WTC11 (cell line): ENCODE measurements around the gene DTNB.

Source experiments
- ARID4B ChIP-seq: sonication (generic); formaldehyde crosslinking; IDR thresholded peaks from 2 replicates; pipeline ENCODE4 v1.8.0; 2023; ENCODE audit warnings: missing genetic modification reagents, mild to moderate bottlenecking, borderline replicate concordance
- ATF2 ChIP-seq: sonication (generic); formaldehyde crosslinking; IDR thresholded peaks from 2 replicates; pipeline ENCODE4 v1.8.1; 2022; ENCODE audit warnings: low read depth, missing genetic modification reagents, borderline replicate concordance
- CTCF ChIP-seq: fragments of 200-600 bp; IDR thresholded peaks from 2 replicates; pipeline ENCODE4 v1.8.0; 2022; ENCODE audit warnings: antibody characterized with exemption
- ESRRA ChIP-seq: sonication (generic); formaldehyde crosslinking; IDR thresholded peaks from 2 replicates; pipeline ENCODE4 v1.8.1; 2022; ENCODE audit warnings: mild to moderate bottlenecking, missing genetic modification reagents, borderline replicate concordance
- FOXP1 ChIP-seq: sonication (generic); formaldehyde crosslinking; IDR thresholded peaks from 2 replicates; pipeline ENCODE4 v1.8.0; 2022; ENCODE audit warnings: missing genetic modification reagents, mild to moderate bottlenecking, moderate library complexity, borderline replicate concordance
- IRF2 ChIP-seq: sonication (generic); formaldehyde crosslinking; IDR thresholded peaks from 2 replicates; pipeline ENCODE4 v1.8.0; 2022; ENCODE audit warnings: low read depth, missing genetic modification reagents, borderline replicate concordance
- JAZF1 ChIP-seq: fragments of 250-450 bp; sonication (Bioruptor Pico); IDR thresholded peaks from 2 replicates; pipeline ENCODE4 v1.9.0; 2021; ENCODE audit warnings: moderate library complexity, mild to moderate bottlenecking, inconsistent platforms
- RELA ChIP-seq: sonication (generic); formaldehyde crosslinking; IDR thresholded peaks from 2 replicates; pipeline ENCODE4 v1.8.1; 2022; ENCODE audit warnings: missing genetic modification reagents, mild to moderate bottlenecking, borderline replicate concordance
- SP1 ChIP-seq: sonication (generic); formaldehyde crosslinking; conservative IDR thresholded peaks from 2 replicates; pipeline ENCODE4 v1.8.1; 2022; ENCODE audit warnings: missing genetic modification reagents
- TCF7 ChIP-seq: sonication (generic); formaldehyde crosslinking; IDR thresholded peaks from 2 replicates; pipeline ENCODE4 v1.8.0; 2022; ENCODE audit warnings: mild to moderate bottlenecking, low read depth, missing genetic modification reagents, moderate library complexity
- TP53 ChIP-seq: sonication (generic); formaldehyde crosslinking; IDR thresholded peaks from 2 replicates; pipeline ENCODE4 v1.8.1; 2023; ENCODE audit warnings: mild to moderate bottlenecking, missing genetic modification reagents
- ZNF219 ChIP-seq: sonication (generic); formaldehyde crosslinking; IDR thresholded peaks from 2 replicates; pipeline ENCODE4 v1.8.0; 2023; ENCODE audit warnings: missing genetic modification reagents, mild to moderate bottlenecking, borderline replicate concordance
- ZNF232 ChIP-seq: sonication (generic); formaldehyde crosslinking; IDR thresholded peaks from 2 replicates; pipeline ENCODE4 v1.8.0; 2022; ENCODE audit warnings: mild to moderate bottlenecking, missing genetic modification reagents
- ZSCAN18 ChIP-seq: fragments of 250-450 bp; sonication (Bioruptor Pico); IDR thresholded peaks from 2 replicates; pipeline ENCODE4 v2.1.2; 2022; ENCODE audit warnings: mild to moderate bottlenecking, moderate library complexity

GRCh38 chr2:25332571-25332970, 340.8 kb downstream of the DTNB start:
- TF ChIP-seq CTCF = no peak
- TF ChIP-seq SP1 = no peak
- no peak for TF ChIP-seq ARID4B (CRISPR knock-in tag)
- no peak for TF ChIP-seq TP53
- no peak for TF ChIP-seq IRF2 (CRISPR knock-in tag)
- no peak for TF ChIP-seq ZNF219 (CRISPR knock-in tag)
- no peak for TF ChIP-seq ZNF232
- no peak for TF ChIP-seq ZSCAN18 (CRISPR knock-in tag)
- no peak for TF ChIP-seq JAZF1
- no peak for TF ChIP-seq FOXP1 (CRISPR knock-in tag)
- no peak for TF ChIP-seq ATF2 (CRISPR knock-in tag)
- TF ChIP-seq RELA = no peak
- TF ChIP-seq ESRRA = no peak
- no peak for TF ChIP-seq TCF7 (CRISPR knock-in tag)
